Measurements from ENCODE around the gene FRAS1. TPM values are rescaled to one million over a fixed set of nuclear protein-coding genes. Genes with fewer than 3 reads are reported as not detected.

The FRAS1 gene
- total RNA-seq, 1 experiment from 2014 or later, result 3.4 TPM

- TF ChIP-seq, protein P1, sequence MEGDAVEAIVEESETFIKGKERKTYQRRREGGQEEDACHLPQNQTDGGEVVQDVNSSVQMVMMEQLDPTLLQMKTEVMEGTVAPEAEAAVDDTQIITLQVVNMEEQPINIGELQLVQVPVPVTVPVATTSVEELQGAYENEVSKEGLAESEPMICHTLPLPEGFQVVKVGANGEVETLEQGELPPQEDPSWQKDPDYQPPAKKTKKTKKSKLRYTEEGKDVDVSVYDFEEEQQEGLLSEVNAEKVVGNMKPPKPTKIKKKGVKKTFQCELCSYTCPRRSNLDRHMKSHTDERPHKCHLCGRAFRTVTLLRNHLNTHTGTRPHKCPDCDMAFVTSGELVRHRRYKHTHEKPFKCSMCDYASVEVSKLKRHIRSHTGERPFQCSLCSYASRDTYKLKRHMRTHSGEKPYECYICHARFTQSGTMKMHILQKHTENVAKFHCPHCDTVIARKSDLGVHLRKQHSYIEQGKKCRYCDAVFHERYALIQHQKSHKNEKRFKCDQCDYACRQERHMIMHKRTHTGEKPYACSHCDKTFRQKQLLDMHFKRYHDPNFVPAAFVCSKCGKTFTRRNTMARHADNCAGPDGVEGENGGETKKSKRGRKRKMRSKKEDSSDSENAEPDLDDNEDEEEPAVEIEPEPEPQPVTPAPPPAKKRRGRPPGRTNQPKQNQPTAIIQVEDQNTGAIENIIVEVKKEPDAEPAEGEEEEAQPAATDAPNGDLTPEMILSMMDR (conservative IDR thresholded peaks at IDR 0.05; ENCODE audit: low read depth, low read length), result no peak
- TF ChIP-seq EZH2 (IDR thresholded peaks at IDR 0.05; ENCODE audit: low read length, unreplicated experiment) (no peak), EZH2phosphoT487 (IDR thresholded peaks at IDR 0.05; ENCODE audit: borderline replicate concordance, low read length) (no peak)
- Histone ChIP-seq H3K79me2 (ENCODE audit: low read length) (no peaks in the 10 kb centered on the region), H3K36me3 (ENCODE audit: low read depth, low read length) (no peaks in the 10 kb centered on the region), H3K27me3 (ENCODE audit: low read length) (no peaks in the 10 kb centered on the region), H3K4me2 (ENCODE audit: low read length) (no peak overlapping the region), H3K4me3 (ENCODE audit: low read length) (no peak overlapping the region), H3K4me1 (ENCODE audit: insufficient read depth, low read length) (no peaks in the 10 kb centered on the region), H2AFZ (ENCODE audit: low read length) (no peak overlapping the region), H3K9ac (ENCODE audit: low read length) (no peak overlapping the region), H4K20me1 (ENCODE audit: low read length) (no peaks in the 10 kb centered on the region), H3F3A (ENCODE audit: low read length, unreplicated experiment) (no peaks in the 10 kb centered on the region), H3K9me2 (replicated peaks; ENCODE audit: low read length) (no peaks in the 10 kb centered on the region), H3K9me3 (ENCODE audit: low read length) (no peaks in the 10 kb centered on the region), H3K27ac (ENCODE audit: low read length) (no peak overlapping the region)
- no TSS peak for BruUV-seq (replicated peaks)
- CTCF ChIA-PET, result no interaction called here
- no peak for ATAC-seq
- POLR2A ChIA-PET (ENCODE audit: unreplicated experiment), result interaction anchor here (0.6 kb wide), 1 partner anchor 35 kb away, joined by 6 read pairs; no protein-coding TSS in a partner anchor
- DNase-seq, result no peak
- intact Hi-C loops (cut with micrococcal nuclease), result no loop called here
Observed at GRCh38 chr4:78331186-78331585, 274.1 kb downstream of the FRAS1 start.

DNA sequence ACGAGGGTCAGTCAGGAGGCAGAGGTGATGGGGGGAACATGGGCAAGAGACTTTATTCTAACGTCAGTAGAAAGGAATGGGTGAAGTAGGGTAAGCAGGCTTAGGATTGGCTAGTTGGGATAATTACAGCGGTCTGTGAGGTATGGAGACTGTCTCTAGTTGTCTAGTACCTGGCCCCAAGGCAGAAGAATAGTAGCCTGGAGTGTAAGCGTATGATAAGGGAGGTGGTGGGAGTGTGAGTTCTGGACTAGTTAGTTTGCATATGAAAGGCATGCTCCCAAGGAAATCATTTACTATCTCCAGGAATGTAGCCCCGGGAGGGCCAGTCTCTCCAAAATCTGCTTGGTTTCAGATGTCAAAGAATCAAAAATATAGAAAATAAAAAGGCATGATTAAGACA, 274.8 kb downstream of the FRAS1 start:
- no TSS peak for BruUV-seq (replicated peaks)
- TF ChIP-seq EZH2phosphoT487 (IDR thresholded peaks at IDR 0.05; ENCODE audit: borderline replicate concordance, low read length) (no peak), EZH2 (IDR thresholded peaks at IDR 0.05; ENCODE audit: low read length, unreplicated experiment) (no peak)
- TF ChIP-seq, protein P1 (conservative IDR thresholded peaks at IDR 0.05; ENCODE audit: low read depth, low read length), result no peak
- H3K9ac ChIP-seq (ENCODE audit: low read length), result no peak overlapping the region
- no peaks in the 10 kb centered on the region for H4K20me1 ChIP-seq (ENCODE audit: low read length)
- H3K27ac ChIP-seq (ENCODE audit: low read length), result no peak overlapping the region
- H2AFZ ChIP-seq (ENCODE audit: low read length), result no peak overlapping the region
- no peaks in the 10 kb centered on the region for H3K27me3 ChIP-seq (ENCODE audit: low read length)
- H3K79me2 ChIP-seq (ENCODE audit: low read length), result no peaks in the 10 kb centered on the region
- no peak for ATAC-seq
- H3K4me3 ChIP-seq (ENCODE audit: low read length), result no peak overlapping the region
- ChIA-PET POLR2A (ENCODE audit: unreplicated experiment) (no interaction called here), CTCF (no interaction called here)
- H3K9me2 ChIP-seq (replicated peaks; ENCODE audit: low read length), result no peaks in the 10 kb centered on the region
- no peaks in the 10 kb centered on the region for H3K4me1 ChIP-seq (ENCODE audit: insufficient read depth, low read length)
- H3K9me3 ChIP-seq (ENCODE audit: low read length), result no peaks in the 10 kb centered on the region
- no peak overlapping the region for H3K4me2 ChIP-seq (ENCODE audit: low read length)
- intact Hi-C loops (cut with micrococcal nuclease), result no loop called here
- DNase-seq, result no peak
- no peaks in the 10 kb centered on the region for H3F3A ChIP-seq (ENCODE audit: low read length, unreplicated experiment)
- H3K36me3 ChIP-seq (ENCODE audit: low read depth, low read length), result no peaks in the 10 kb centered on the region

DNA sequence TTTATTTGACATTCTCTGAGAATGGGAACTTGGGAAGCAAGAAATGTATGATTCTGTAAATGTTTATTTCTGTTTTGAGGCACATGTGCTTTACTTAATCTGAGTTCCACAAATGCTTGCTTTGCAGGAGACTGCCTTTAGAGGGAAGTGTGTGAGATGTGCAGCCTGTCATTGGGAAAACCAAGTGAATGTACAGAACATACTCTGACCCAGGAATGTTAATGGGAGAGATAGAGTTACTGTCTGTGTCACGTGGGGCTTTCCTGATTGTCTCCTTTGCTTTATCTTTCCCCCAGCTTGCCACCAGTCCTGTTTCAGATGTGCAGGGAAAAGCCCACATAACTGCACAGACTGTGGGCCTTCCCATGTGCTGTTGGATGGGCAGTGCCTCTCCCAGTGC, 275.9 kb downstream of the FRAS1 start:
- Histone ChIP-seq H3K27me3 (ENCODE audit: low read length) (no peaks in the 10 kb centered on the region), H3K4me1 (ENCODE audit: insufficient read depth, low read length) (no peaks in the 10 kb centered on the region), H2AFZ (ENCODE audit: low read length) (no peak overlapping the region), H3K4me3 (ENCODE audit: low read length) (no peak overlapping the region), H3K9me2 (replicated peaks; ENCODE audit: low read length) (no peaks in the 10 kb centered on the region), H3K9ac (ENCODE audit: low read length) (no peak overlapping the region), H3K79me2 (ENCODE audit: low read length) (no peaks in the 10 kb centered on the region), H3K27ac (ENCODE audit: low read length) (no peak overlapping the region), H3F3A (ENCODE audit: low read length, unreplicated experiment) (no peaks in the 10 kb centered on the region), H3K9me3 (ENCODE audit: low read length) (no peaks in the 10 kb centered on the region), H4K20me1 (ENCODE audit: low read length) (no peaks in the 10 kb centered on the region), H3K36me3 (ENCODE audit: low read depth, low read length) (no peaks in the 10 kb centered on the region), H3K4me2 (ENCODE audit: low read length) (no peak overlapping the region)
- intact Hi-C loops (cut with micrococcal nuclease), result no loop called here
- POLR2A ChIA-PET (ENCODE audit: unreplicated experiment), result interaction anchor here (0.7 kb wide), 1 partner anchor 23 kb away, joined by 6 read pairs; no protein-coding TSS in a partner anchor
- TF ChIP-seq, protein P1 (conservative IDR thresholded peaks at IDR 0.05; ENCODE audit: low read depth, low read length), result no peak
- no peak for TF ChIP-seq EZH2phosphoT487 (IDR thresholded peaks at IDR 0.05; ENCODE audit: borderline replicate concordance, low read length)
- TF ChIP-seq EZH2 (IDR thresholded peaks at IDR 0.05; ENCODE audit: low read length, unreplicated experiment), result no peak
- ATAC-seq (no peak), DNase-seq (no peak)
- no TSS peak for BruUV-seq (replicated peaks)
- CTCF ChIA-PET, result no interaction called here

All from PC-3 (cell line).